A673 (cell line): Measurements from ENCODE around the gene C5orf15. TPM values are rescaled to one million over a fixed set of nuclear protein-coding genes. Genes with fewer than 3 reads are reported as not detected.
A peak's percentile ranks its signal among the peaks of the same experiment; 100 is the strongest.

Source experiments
- BruUV-seq: library from RNA; stranded (reverse); fragments of 400-500 nt; replicated peaks from 2 replicates; lab custom pipeline; 2021; lab: Mats Ljungman, UMichigan
- CTCF ChIA-PET: fragments of 300-600 bp; sonication (Branson Sonifier 250); formaldehyde crosslinking; loops from one replicate; lab custom pipeline; 2022; ENCODE audit warnings: antibody characterized with exemption; lab: Charles Lee
- POLR2A ChIA-PET: fragments of 300-600 bp; sonication (Branson Sonifier 250); formaldehyde crosslinking; loops from one replicate; lab custom pipeline; 2022; ENCODE audit warnings: antibody characterized with exemption; ENCODE audit not compliant: low non-redundant PET; lab: Charles Lee
- DNase-seq: peaks from one replicate; pipeline ENCODE4 v3.0.0-alpha.2; 2015; ENCODE audit warnings: low spot score
- H3K27ac ChIP-seq: fragments of 200-600 bp; sonication (generic); 2 replicates; pipeline ENCODE4 v1.5.1; 2016; ENCODE audit warnings: mixed run types, low read depth, mild to moderate bottlenecking, mixed read lengths, antibody characterized with exemption, low read length; ENCODE audit not compliant: poor library complexity, severe bottlenecking
- H3K27me3 ChIP-seq: fragments of 200-600 bp; sonication (generic); replicated peaks from 2 replicates; pipeline ENCODE4 v1.6.1; 2017; ENCODE audit warnings: mixed run types, low read depth, mild to moderate bottlenecking, mixed read lengths, antibody characterized with exemption, low read length; ENCODE audit not compliant: insufficient read depth, poor library complexity
- H3K36me3 ChIP-seq: fragments of 200-600 bp; sonication (generic); 2 replicates; pipeline ENCODE4 v1.6.1; 2016; ENCODE audit warnings: mixed run types, mild to moderate bottlenecking, mixed read lengths, antibody characterized with exemption, low read length; ENCODE audit not compliant: insufficient read depth, poor library complexity, severe bottlenecking
- H3K4me1 ChIP-seq: fragments of 200-600 bp; sonication (generic); 2 replicates; pipeline ENCODE4 v1.6.1; 2017; ENCODE audit warnings: mixed run types, mild to moderate bottlenecking, mixed read lengths, antibody characterized with exemption, low read length; ENCODE audit not compliant: insufficient read depth, poor library complexity, severe bottlenecking
- H3K4me3 ChIP-seq: fragments of 200-600 bp; sonication (generic); 2 replicates; pipeline ENCODE4 v1.5.1; 2016; ENCODE audit warnings: low read depth, mixed run types, mild to moderate bottlenecking, mixed read lengths, low read length; ENCODE audit not compliant: poor library complexity, severe bottlenecking
- H3K9me3 ChIP-seq: fragments of 200-600 bp; sonication (generic); 2 replicates; pipeline ENCODE4 v1.6.1; 2016; ENCODE audit warnings: mixed run types, low read depth, mild to moderate bottlenecking, mixed read lengths, antibody characterized with exemption, low read length; ENCODE audit not compliant: poor library complexity, severe bottlenecking
- EZH2 ChIP-seq: fragments of 200-600 bp; sonication (generic); IDR thresholded peaks from 2 replicates; pipeline ENCODE4 v1.6.1; 2017; ENCODE audit warnings: borderline replicate concordance, low read depth, mild to moderate bottlenecking, mixed read lengths, antibody characterized with exemption, low read length; ENCODE audit not compliant: poor library complexity, severe bottlenecking
- intact Hi-C: fragments of 100-400 bp; cut with micrococcal nuclease; formaldehyde crosslinking; loops from one replicate; pipeline ENCODE4 v1.10.0; 2022; ENCODE audit not compliant: unreplicated experiment
- total RNA-seq: library from RNA; stranded (reverse); gene quantifications from 2 replicates; pipeline ENCODE4 v1.2.3, GENCODE V29; 2021
- TF ChIP-seq, protein P1 (sequence below): fragments of 300-800, 200-600 bp; sonication (generic); conservative IDR thresholded peaks from 2 replicates; pipeline ENCODE4 v1.5.1; 2017; ENCODE audit warnings: low read depth, mild to moderate bottlenecking, antibody characterized with exemption, low read length, moderate library complexity, mixed read lengths

The C5orf15 gene
- total RNA-seq, 1 experiment from 2014 or later, result 40.8 TPM

DNA sequence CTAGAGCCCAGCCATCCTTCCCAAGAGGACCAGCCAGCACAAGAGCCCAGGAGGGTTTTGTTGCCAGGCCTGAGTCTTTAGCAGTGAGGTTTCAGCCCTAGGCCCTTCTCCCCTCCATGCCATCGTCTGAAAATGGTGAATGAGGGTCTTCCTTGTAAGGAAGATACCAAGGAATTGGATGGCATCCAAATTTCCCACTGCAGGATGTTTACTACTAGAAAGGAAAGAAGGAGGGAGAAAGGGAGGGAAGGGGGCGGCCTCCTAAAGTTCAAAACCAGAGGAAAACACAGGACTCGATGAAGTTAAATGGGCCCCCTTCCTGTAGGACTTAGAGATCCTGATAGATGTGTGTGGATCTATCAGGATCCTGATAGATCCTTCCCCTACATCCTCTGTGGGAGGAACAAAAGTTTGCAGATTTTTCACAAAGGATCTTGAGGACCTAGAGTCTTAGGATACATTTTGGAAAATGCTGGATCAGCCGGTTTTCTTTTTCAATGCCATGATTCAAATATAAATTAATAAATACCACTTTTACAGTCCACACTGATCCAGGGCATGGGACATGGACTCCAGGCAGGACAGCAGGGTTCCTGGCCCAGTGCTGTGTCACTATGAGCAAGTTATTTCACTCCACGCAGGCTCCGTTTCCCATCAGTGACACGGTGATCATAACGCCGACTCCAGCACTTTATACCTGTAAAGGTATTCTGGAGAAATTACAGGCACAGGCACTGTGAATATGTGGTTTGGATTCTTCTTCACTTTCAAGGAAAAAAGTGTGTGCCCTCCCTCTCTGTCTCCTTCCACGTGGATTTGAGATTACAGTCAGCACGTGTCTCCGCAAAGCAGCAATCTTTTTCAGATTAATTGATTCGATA is 40.9 kb downstream of the C5orf15 start:
- intact Hi-C loops, result no loop called here
- peaks cover 30% of the 10 kb centered on the region for H3K4me1 ChIP-seq
- no peaks in the 10 kb centered on the region for H3K36me3 ChIP-seq
- DNase-seq, result no peak
- TF ChIP-seq EZH2, result no peak
- TF ChIP-seq, protein P1, sequence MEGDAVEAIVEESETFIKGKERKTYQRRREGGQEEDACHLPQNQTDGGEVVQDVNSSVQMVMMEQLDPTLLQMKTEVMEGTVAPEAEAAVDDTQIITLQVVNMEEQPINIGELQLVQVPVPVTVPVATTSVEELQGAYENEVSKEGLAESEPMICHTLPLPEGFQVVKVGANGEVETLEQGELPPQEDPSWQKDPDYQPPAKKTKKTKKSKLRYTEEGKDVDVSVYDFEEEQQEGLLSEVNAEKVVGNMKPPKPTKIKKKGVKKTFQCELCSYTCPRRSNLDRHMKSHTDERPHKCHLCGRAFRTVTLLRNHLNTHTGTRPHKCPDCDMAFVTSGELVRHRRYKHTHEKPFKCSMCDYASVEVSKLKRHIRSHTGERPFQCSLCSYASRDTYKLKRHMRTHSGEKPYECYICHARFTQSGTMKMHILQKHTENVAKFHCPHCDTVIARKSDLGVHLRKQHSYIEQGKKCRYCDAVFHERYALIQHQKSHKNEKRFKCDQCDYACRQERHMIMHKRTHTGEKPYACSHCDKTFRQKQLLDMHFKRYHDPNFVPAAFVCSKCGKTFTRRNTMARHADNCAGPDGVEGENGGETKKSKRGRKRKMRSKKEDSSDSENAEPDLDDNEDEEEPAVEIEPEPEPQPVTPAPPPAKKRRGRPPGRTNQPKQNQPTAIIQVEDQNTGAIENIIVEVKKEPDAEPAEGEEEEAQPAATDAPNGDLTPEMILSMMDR, result no peak
- BruUV-seq, result no TSS peak
- peak overlapping the region; percentile 26 for H3K27ac ChIP-seq
- ChIA-PET POLR2A (no interaction called here), CTCF (no interaction called here)
- H3K27me3 ChIP-seq, result no peaks in the 10 kb centered on the region
- no peaks in the 10 kb centered on the region for H3K9me3 ChIP-seq
- H3K4me3 ChIP-seq, result no peak overlapping the region

DNA sequence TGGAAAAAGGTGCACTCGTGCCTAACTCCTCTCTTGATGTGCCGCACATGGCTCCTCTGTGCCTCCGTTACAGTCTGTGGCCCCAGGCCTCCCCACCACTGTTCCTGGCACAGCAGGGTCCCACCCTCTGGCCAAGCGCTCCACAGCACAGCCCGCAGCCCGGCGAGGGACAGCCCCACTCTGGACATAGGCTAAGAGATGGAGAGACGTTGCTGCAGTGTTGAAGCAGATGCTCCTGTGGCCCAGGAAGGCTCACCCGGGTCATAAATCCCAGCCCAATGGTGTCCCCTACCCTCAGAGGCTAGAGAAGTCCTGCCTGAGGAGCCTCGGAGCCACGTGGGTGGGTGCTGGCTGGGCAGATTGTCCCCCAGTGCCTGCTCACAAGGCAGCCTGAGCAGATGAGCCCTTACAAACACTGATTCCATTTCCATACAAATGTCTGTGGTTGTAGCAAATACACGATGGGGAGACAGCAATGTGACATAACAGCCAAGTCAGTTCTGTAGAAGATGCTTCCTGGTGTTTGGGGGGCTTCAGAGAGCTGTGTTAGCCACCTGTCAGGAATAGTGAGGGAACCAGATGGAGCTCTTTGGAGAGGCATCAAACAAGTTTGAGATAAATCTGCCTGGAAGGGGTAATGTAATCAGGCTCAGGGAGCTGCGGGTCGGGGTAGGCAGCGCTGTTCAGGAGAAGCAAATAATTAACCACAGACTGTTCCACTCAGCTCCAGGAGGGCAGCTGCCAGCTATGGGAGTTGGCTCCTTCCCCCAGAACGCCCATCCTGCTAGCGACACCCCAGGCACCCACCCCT is 41.7 kb downstream of the C5orf15 start:
- Histone ChIP-seq H3K36me3 (no peaks in the 10 kb centered on the region), H3K27ac (peak overlapping the region; percentile 26), H3K4me1 (peaks cover 30% of the 10 kb centered on the region), H3K4me3 (no peak overlapping the region), H3K27me3 (no peaks in the 10 kb centered on the region), H3K9me3 (no peaks in the 10 kb centered on the region)
- no peak for TF ChIP-seq EZH2
- TF ChIP-seq, protein P1, result no peak
- ChIA-PET CTCF (no interaction called here), POLR2A (no interaction called here)
- no TSS peak for BruUV-seq
- intact Hi-C loops, result no loop called here
- no peak for DNase-seq

DNA sequence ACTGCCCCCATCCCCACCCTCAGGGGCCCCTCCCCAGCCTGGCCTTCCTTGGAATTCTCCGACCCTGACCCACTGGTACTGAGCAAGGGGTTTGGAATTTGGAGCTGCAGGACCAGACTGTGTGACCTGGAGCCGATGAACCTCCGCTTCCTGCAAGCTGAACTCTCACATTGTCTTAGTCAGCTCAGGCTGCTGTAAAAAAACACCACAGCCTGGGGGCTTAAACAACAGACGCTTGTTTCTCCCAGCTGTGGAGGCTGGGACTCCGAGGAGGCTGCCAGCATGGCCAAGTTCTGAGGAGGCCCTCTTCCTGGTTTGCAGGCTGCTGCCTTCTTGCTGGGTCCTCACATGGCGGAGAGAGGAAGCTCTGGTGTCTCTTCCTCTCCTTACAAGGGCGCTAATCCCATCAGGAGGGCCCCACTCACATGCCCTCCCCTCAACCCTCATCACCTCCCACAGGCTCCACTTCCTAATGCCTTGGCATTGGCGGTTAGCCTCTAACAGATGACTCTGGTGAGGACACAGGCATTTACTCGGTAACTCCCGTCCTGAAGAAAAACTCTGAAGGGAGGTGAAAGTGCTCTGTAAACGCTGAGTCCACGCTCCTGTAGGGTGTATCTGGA is 42.4 kb downstream of the C5orf15 start:
- TF ChIP-seq, protein P1, result no peak
- TF ChIP-seq EZH2, result no peak
- Histone ChIP-seq H3K9me3 (no peaks in the 10 kb centered on the region), H3K4me1 (peaks cover 30% of the 10 kb centered on the region), H3K27me3 (no peaks in the 10 kb centered on the region), H3K4me3 (no peak overlapping the region), H3K27ac (no peak overlapping the region), H3K36me3 (no peaks in the 10 kb centered on the region)
- ChIA-PET CTCF (no interaction called here), POLR2A (no interaction called here)
- no TSS peak for BruUV-seq
- no peak for DNase-seq
- intact Hi-C loops, result no loop called here
